Measurements from ENCODE around the gene CYBC1. TPM values are rescaled to one million over a fixed set of nuclear protein-coding genes. Genes with fewer than 3 reads are reported as not detected.
A peak's percentile ranks its signal among the peaks of the same experiment; 100 is the strongest.

Gene CYBC1
- total and polyA plus RNA-seq, 10 donors = 105 to 333 (median 284) TPM

DNA sequence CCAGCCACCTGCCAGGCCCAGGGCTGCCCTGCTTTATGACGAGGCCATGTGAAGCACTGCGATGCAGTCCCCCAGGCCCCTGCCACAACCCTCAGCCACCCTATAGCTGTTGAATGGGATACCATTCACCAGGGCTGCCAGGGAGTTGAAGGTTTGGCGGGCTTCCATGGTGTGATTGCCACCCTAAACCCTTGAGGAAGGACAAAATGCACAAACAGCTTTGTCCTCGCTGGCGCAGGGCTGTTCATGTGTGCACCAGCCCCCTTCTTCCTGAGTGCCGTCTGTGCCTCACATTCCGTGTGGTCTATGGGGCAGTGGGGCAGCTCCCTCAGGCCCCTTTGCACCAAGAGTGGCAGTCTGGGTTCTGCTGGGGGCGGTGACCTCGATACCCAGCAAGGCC is 33.3 kb upstream of the CYBC1 start:
- TF ChIP-seq POLR2AphosphoS5 (IDR thresholded peaks at IDR 0.05) (peak in 1 of 3 donors; percentile 39), POLR2A (IDR thresholded peaks at IDR 0.05) (no peak)
- intact Hi-C loops (cut with DNase I; ENCODE audit: low total_unique reads) = no loop called here
- H3K4me3 ChIP-seq = no peak overlapping the region
- DNase-seq = no peak
- H3K27me3 ChIP-seq (replicated peaks in 1 of 7) = no peaks in the 10 kb centered on the region
- peaks cover 6 to 100% (median 100%) of the 10 kb centered on the region in 6 donors for H3K36me3 ChIP-seq
- H3K4me1 ChIP-seq = peaks cover 0 to 13% (median 0%) of the 10 kb centered on the region in 6 donors
- 88 to 97% (median 95%) methylated on average over 6 to 9 of the region's 9 CpGs for WGBS, 5 donors
- no peaks in the 10 kb centered on the region for H3K9me3 ChIP-seq
- H3K27ac ChIP-seq = no peak overlapping the region

- no peak for TF ChIP-seq POLR2A (IDR thresholded peaks at IDR 0.05)
- no peak for TF ChIP-seq POLR2AphosphoS5 (IDR thresholded peaks at IDR 0.05)
- TF ChIP-seq, protein P1, sequence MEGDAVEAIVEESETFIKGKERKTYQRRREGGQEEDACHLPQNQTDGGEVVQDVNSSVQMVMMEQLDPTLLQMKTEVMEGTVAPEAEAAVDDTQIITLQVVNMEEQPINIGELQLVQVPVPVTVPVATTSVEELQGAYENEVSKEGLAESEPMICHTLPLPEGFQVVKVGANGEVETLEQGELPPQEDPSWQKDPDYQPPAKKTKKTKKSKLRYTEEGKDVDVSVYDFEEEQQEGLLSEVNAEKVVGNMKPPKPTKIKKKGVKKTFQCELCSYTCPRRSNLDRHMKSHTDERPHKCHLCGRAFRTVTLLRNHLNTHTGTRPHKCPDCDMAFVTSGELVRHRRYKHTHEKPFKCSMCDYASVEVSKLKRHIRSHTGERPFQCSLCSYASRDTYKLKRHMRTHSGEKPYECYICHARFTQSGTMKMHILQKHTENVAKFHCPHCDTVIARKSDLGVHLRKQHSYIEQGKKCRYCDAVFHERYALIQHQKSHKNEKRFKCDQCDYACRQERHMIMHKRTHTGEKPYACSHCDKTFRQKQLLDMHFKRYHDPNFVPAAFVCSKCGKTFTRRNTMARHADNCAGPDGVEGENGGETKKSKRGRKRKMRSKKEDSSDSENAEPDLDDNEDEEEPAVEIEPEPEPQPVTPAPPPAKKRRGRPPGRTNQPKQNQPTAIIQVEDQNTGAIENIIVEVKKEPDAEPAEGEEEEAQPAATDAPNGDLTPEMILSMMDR (IDR thresholded peaks at IDR 0.05 in 8 of 11, conservative IDR thresholded peaks at IDR 0.05 in 3 of 11) = no peak
- intact Hi-C loops (cut with DNase I; ENCODE audit: low total_unique reads) = no loop called here
- 87 to 95% (median 90%) methylated on average over 6 of the region's 6 CpGs for WGBS, 5 donors
These were observed 32.7 kb upstream of the CYBC1 start for GRCh38 chr17:82483204-82483660.

GRCh38 chr17:82480318-82480717 is 29.8 kb upstream of the CYBC1 start:
- no peak for TF ChIP-seq POLR2AphosphoS5 (IDR thresholded peaks at IDR 0.05)
- TF ChIP-seq, protein P1 (IDR thresholded peaks at IDR 0.05 in 8 of 11, conservative IDR thresholded peaks at IDR 0.05 in 3 of 11) = no peak
- TF ChIP-seq POLR2A (IDR thresholded peaks at IDR 0.05) = no peak
- H3K4me3 ChIP-seq = no peak overlapping the region
- 88 to 95% (median 90%) methylated on average over 8 to 9 of the region's 9 CpGs for WGBS, 5 donors
- H3K27me3 ChIP-seq (replicated peaks in 1 of 7) = no peaks in the 10 kb centered on the region
- no peak overlapping the region for H3K27ac ChIP-seq
- peaks cover 0 to 21% (median 0%) of the 10 kb centered on the region in 6 donors for H3K4me1 ChIP-seq
- no peak for DNase-seq
- H3K9me3 ChIP-seq = no peaks in the 10 kb centered on the region
- H3K36me3 ChIP-seq = peaks cover 3 to 100% (median 95%) of the 10 kb centered on the region in 6 donors
- intact Hi-C loops (cut with DNase I; ENCODE audit: low total_unique reads) = no loop called here

More at GRCh38 chr17:82483204-82483660, 32.7 kb upstream of the CYBC1 start:
- no peaks in the 10 kb centered on the region for H3K27me3 ChIP-seq (replicated peaks in 1 of 7)
- H3K4me1 ChIP-seq = peaks cover 0 to 19% (median 0%) of the 10 kb centered on the region in 6 donors
- no peak for DNase-seq
- H3K36me3 ChIP-seq = peaks cover 6 to 100% (median 100%) of the 10 kb centered on the region in 6 donors
- H3K27ac ChIP-seq = no peak overlapping the region
- no peak overlapping the region for H3K4me3 ChIP-seq
- no peaks in the 10 kb centered on the region for H3K9me3 ChIP-seq

- Histone ChIP-seq H3K4me1 (peaks cover 0 to 21% (median 0%) of the 10 kb centered on the region in 6 donors), H3K4me3 (no peak overlapping the region), H3K9me3 (no peaks in the 10 kb centered on the region), H3K27me3 (replicated peaks in 1 of 7) (no peaks in the 10 kb centered on the region), H3K36me3 (peaks cover 2 to 100% (median 93%) of the 10 kb centered on the region in 6 donors), H3K27ac (no peak overlapping the region)
- no peak for DNase-seq
- 79 to 95% (median 93%) methylated on average over 5 of the region's 5 CpGs for WGBS, 5 donors
- TF ChIP-seq, protein P1 (IDR thresholded peaks at IDR 0.05 in 8 of 11, conservative IDR thresholded peaks at IDR 0.05 in 3 of 11) = no peak
- TF ChIP-seq POLR2A (IDR thresholded peaks at IDR 0.05) (no peak), POLR2AphosphoS5 (IDR thresholded peaks at IDR 0.05) (no peak)
- intact Hi-C loops (cut with DNase I; ENCODE audit: low total_unique reads) = no loop called here
These were observed 29.1 kb upstream of the CYBC1 start for GRCh38 chr17:82479602-82480001.

Measured in spleen (tissue), 11 donors.